HEK293T (cell line): ENCODE data around the gene PRDX6.

Source experiments
- CTCF ChIA-PET: fragments of 350-600 bp; formaldehyde crosslinking; extraction: SDS; loops from one replicate; lab custom pipeline; 2021; ENCODE audit warnings: antibody characterized with exemption, inconsistent platforms; lab: Yijun Ruan, JAX
- POLR2A ChIA-PET: fragments of 350-600 bp; formaldehyde crosslinking; extraction: SDS; loops from one replicate; lab custom pipeline; 2020; ENCODE audit warnings: antibody characterized with exemption, inconsistent platforms; lab: Yijun Ruan, JAX
- DNase-seq: peaks from one replicate; pipeline ENCODE4 v3.0.0; 2012; ENCODE audit warnings: mixed read lengths; ENCODE audit errors: extremely low spot score
- ARNT ChIP-seq: fragments of 450-650 bp; IDR thresholded peaks from 2 replicates; pipeline ENCODE4 v1.6.1; 2017; ENCODE audit warnings: mild to moderate bottlenecking
- BHLHE40 ChIP-seq: fragments of 450-650 bp; IDR thresholded peaks from 2 replicates; pipeline ENCODE4 v1.6.1; 2016; ENCODE audit warnings: mild to moderate bottlenecking, moderate library complexity, borderline replicate concordance
- CTBP1 ChIP-seq: fragments of 450-650 bp; IDR thresholded peaks from 2 replicates; pipeline ENCODE4 v1.6.1; 2016; ENCODE audit warnings: borderline replicate concordance
- ELF4 ChIP-seq: fragments of 450-650 bp; IDR thresholded peaks from 2 replicates; pipeline ENCODE4 v1.6.1; 2017; ENCODE audit warnings: antibody characterized with exemption
- FOXA1 ChIP-seq: fragments of 450-650 bp; IDR thresholded peaks from 2 replicates; pipeline ENCODE4 v1.6.1; 2016; ENCODE audit warnings: mild to moderate bottlenecking
- FOXK2 ChIP-seq: fragments of 450-650 bp; IDR thresholded peaks from 2 replicates; pipeline ENCODE4 v1.6.1; 2016; ENCODE audit warnings: mild to moderate bottlenecking
- FOXM1 ChIP-seq: fragments of 450-650 bp; IDR thresholded peaks from 2 replicates; pipeline ENCODE4 v1.6.1; 2017; ENCODE audit warnings: mild to moderate bottlenecking, borderline replicate concordance
- HDGF ChIP-seq: fragments of 450-650 bp; IDR thresholded peaks from 2 replicates; pipeline ENCODE4 v1.6.1; 2017; ENCODE audit warnings: antibody characterized with exemption, borderline replicate concordance
- L3MBTL2 ChIP-seq: fragments of 450-650 bp; conservative IDR thresholded peaks from 2 replicates; pipeline ENCODE4 v1.6.1; 2016; ENCODE audit warnings: mild to moderate bottlenecking
- LEF1 ChIP-seq: fragments of 450-650 bp; IDR thresholded peaks from 2 replicates; pipeline ENCODE4 v1.6.1; 2017; ENCODE audit warnings: mild to moderate bottlenecking, borderline replicate concordance
- NFRKB ChIP-seq: fragments of 450-650 bp; IDR thresholded peaks from 2 replicates; pipeline ENCODE4 v1.6.1; 2016; ENCODE audit warnings: mild to moderate bottlenecking, moderate library complexity
- SP1 ChIP-seq: fragments of 450-650 bp; IDR thresholded peaks from 2 replicates; pipeline ENCODE4 v1.6.1; 2017
- SUZ12 ChIP-seq: fragments of 450-650 bp; IDR thresholded peaks from 2 replicates; pipeline ENCODE4 v1.6.1; 2016; ENCODE audit warnings: mild to moderate bottlenecking
- TARDBP ChIP-seq: fragments of 450-650 bp; IDR thresholded peaks from 2 replicates; pipeline ENCODE4 v1.6.1; 2016
- ZNF384 ChIP-seq: fragments of 450-650 bp; IDR thresholded peaks from 2 replicates; pipeline ENCODE4 v1.6.1; 2016
- TF ChIP-seq, protein P1 (sequence below): fragments of 450-650 bp; IDR thresholded peaks from 2 replicates; pipeline ENCODE4 v1.6.1; 2016

PRDX6 gene

DNA sequence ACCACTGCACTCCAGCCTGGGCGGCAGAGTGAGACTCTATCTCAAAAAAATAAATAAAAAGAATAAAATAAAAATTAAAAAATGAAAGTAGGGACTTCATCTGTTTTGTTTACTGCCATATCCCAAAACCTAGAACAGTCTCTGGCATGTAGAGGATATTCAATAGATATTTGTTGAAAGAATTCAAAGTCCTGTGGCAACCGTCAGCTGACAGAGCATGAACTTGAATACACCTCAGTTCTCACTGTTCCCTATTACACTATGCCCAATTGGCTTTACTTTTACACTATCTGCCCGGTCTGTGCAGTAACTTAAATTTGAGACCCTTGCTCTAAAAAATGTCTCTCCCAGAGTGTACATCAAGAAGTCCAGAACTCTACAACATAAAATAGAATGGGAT, 46.2 kb downstream of the PRDX6 start:
- POLR2A ChIA-PET, result no interaction called here
- TF ChIP-seq TARDBP, result no peak
- no peak for TF ChIP-seq SUZ12
- no peak for TF ChIP-seq ELF4
- no peak for TF ChIP-seq FOXA1
- TF ChIP-seq, protein P1, sequence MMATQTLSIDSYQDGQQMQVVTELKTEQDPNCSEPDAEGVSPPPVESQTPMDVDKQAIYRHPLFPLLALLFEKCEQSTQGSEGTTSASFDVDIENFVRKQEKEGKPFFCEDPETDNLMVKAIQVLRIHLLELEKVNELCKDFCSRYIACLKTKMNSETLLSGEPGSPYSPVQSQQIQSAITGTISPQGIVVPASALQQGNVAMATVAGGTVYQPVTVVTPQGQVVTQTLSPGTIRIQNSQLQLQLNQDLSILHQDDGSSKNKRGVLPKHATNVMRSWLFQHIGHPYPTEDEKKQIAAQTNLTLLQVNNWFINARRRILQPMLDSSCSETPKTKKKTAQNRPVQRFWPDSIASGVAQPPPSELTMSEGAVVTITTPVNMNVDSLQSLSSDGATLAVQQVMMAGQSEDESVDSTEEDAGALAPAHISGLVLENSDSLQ, result no peak
- TF ChIP-seq ZNF384, result no peak
- TF ChIP-seq BHLHE40, result no peak
- TF ChIP-seq SP1, result no peak
- no peak for TF ChIP-seq ARNT
- no peak for TF ChIP-seq L3MBTL2
- no peak for TF ChIP-seq FOXM1
- no peak for TF ChIP-seq NFRKB
- no peak for TF ChIP-seq LEF1
- TF ChIP-seq HDGF, result no peak
- no peak for TF ChIP-seq CTBP1
- no peak for TF ChIP-seq FOXK2
- no peak for DNase-seq
- CTCF ChIA-PET, result no interaction called here

DNA sequence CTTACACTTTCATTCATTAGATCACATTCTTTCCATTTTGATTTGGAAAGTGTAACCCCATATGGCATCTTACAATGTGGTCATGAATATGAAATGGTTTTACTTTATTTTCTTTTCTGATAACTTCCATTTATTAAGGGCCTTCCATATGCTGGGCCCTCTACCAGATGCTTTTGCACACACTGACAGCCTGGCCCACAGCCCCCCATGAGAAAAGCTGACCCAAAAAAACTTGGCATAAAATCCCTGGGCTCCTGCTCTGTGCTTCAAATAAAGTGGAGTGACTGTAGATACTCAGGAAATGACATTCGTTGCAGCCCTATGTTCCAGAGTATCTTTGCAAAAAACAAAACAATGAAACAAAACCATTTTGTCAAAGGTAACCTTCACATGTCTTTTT, 48.8 kb downstream of the PRDX6 start:
- CTCF ChIA-PET, result no interaction called here
- DNase-seq, result no peak
- POLR2A ChIA-PET, result no interaction called here
- no peak for TF ChIP-seq FOXM1
- no peak for TF ChIP-seq ZNF384
- TF ChIP-seq FOXA1, result no peak
- TF ChIP-seq CTBP1, result no peak
- TF ChIP-seq LEF1, result no peak
- TF ChIP-seq NFRKB, result no peak
- TF ChIP-seq, protein P1, result no peak
- no peak for TF ChIP-seq BHLHE40
- no peak for TF ChIP-seq TARDBP
- TF ChIP-seq SP1, result no peak
- TF ChIP-seq L3MBTL2, result no peak
- no peak for TF ChIP-seq ELF4
- no peak for TF ChIP-seq FOXK2
- TF ChIP-seq SUZ12, result no peak

DNA sequence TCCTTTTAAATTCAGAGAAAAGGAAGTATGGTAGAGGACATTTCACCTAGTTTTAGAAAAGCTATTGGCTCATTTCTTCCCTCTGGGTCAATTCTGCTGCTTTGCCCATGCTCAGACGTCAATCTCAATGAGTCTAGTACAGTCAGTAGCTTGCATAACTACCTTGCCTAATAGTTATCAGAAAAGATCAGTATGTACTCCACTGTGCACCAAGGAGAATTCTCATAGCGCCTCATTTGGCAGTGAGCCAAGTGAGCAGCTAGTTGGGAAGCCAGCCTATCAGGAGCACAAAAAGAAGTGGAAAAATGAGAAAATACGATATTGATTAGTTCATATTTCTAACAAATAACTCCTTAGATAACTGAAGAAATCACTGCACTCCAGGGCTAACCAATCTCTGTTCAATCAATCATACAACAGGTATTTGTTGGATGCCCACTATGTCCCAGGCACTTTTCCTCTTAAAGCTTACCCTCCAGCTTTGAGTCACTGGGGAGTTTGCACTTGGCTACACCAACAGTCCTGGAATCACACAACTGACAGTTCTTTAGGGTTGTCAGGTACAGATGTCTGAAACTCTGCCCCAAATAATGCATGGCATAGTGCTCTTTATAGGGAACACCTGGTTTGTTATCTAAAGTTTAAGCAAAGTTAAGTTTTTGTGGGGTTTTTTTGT, 50.2 kb downstream of the PRDX6 start:
- ChIA-PET POLR2A (no interaction called here), CTCF (no interaction called here)
- TF ChIP-seq BHLHE40, result no peak
- TF ChIP-seq NFRKB, result no peak
- TF ChIP-seq FOXM1, result no peak
- TF ChIP-seq L3MBTL2, result no peak
- no peak for TF ChIP-seq FOXA1
- no peak for TF ChIP-seq SP1
- TF ChIP-seq HDGF, result no peak
- no peak for TF ChIP-seq LEF1
- TF ChIP-seq, protein P1, result no peak
- no peak for DNase-seq

DNA sequence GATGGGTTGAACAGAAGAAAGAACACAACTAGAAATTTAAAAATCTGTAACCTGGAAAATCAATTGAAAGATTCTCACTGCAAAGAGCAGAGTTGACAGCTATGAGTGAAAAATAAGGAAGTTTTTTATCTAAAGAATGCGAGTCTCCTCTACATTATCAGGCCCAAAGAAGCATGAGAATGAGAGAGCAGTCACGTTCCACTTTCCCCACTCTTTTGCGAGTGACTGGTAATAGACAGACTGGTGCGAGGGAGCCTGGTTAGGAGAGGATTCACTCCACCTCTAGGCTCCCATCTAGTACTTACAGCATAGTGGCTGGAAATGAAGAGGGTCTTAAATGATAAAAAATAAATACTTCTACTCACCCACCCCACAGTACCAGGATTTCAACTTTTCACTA, 52.0 kb downstream of the PRDX6 start:
- ChIA-PET CTCF (no interaction called here), POLR2A (no interaction called here)
- DNase-seq, result no peak
- TF ChIP-seq FOXM1 (no peak), FOXK2 (no peak), SUZ12 (no peak), CTBP1 (no peak), L3MBTL2 (no peak), FOXA1 (no peak), NFRKB (no peak), HDGF (no peak), SP1 (no peak), TARDBP (no peak), BHLHE40 (no peak), LEF1 (no peak), ZNF384 (no peak)

DNA sequence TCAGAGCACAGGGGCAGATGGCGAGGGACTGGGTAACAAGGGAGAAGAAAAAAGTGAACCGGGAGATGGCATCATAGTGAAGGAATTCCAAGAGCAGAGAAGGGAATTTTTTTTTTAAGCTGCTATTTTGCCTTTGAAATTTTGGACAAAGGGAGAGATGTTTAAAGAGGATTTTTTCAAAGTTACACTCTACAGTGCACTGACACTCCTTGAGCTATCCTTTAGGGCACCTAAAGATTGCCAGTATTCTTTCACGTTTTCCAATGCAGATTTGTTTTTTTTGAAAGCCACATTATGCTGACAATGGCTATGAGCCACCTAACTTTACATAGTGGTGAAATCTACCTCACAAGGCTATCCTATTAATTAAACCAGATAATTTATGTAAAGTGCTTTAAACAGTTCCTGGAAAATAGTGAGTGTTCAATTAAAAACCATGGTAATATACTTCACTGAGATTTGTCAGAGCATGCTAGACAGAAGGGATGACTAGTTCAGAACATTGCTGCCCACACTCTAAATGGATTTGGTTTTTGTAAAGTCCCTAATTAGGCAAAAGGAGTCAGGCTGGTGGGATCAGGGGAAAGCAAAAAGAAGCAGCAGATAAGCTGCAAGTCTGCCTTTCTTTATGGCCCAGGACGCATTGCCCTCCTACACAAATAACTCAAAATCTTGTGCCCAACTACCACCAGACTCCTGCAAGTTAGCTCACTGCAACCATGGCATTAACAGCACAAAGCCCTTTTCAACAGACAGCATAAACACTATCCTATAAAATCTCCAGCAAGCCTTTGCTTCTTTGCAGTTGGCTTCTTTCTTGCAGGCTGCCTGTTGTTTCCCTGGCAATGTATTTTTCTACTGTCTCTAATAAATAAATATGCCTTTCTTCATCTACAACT, 53.9 kb downstream of the PRDX6 start:
- POLR2A ChIA-PET, result no interaction called here
- CTCF ChIA-PET, result no interaction called here
- TF ChIP-seq CTBP1 (no peak), TARDBP (no peak), FOXA1 (no peak), SUZ12 (no peak), ARNT (no peak), ZNF384 (no peak), NFRKB (no peak), ELF4 (no peak), LEF1 (no peak), L3MBTL2 (no peak), FOXM1 (no peak), HDGF (no peak), FOXK2 (no peak), SP1 (no peak), BHLHE40 (no peak)
- TF ChIP-seq, protein P1, result no peak
- no peak for DNase-seq
